H1 (cell line): Measurements from ENCODE around the gene LIN37. TPM values are rescaled to one million over a fixed set of nuclear protein-coding genes. Genes with fewer than 3 reads are reported as not detected.
A peak's percentile ranks its signal among the peaks of the same experiment; 100 is the strongest.

Experiments
- CTCF ChIA-PET: fragments of 300-600 bp; sonication (Branson Sonifier 250); formaldehyde crosslinking; loops from one replicate; lab custom pipeline; 2021; ENCODE audit not compliant: partially characterized antibody; lab: Charles Lee
- POLR2A ChIA-PET: fragments of 300-600 bp; sonication (Branson Sonifier 250); formaldehyde crosslinking; loops from one replicate; lab custom pipeline; 2021; ENCODE audit warnings: inconsistent platforms; ENCODE audit not compliant: partially characterized antibody; lab: Charles Lee
- DNase-seq, 2 experiments: peaks; one replicate each; pipeline versions ENCODE4 v3.0.0 to v3.0.0-alpha.2; 2010 to 2022; ENCODE audit warnings: low spot score in 2 of 2, low read depth in 1 of 2, mixed read lengths in 1 of 2
- FAIRE-seq: peaks from 2 replicates; lab custom pipeline; 2011; peaks lifted over from hg19 to GRCh38; lab: Jason Lieb, UNC
- H2AFZ ChIP-seq: 2 replicates; pipeline ENCODE4 v1.8.1; 2012; ENCODE audit warnings: low read length, inconsistent platforms
- H2AK5ac ChIP-seq: 2 replicates; pipeline ENCODE4 v1.6.1; 2013; ENCODE audit warnings: low read depth, low read length
- H2BK120ac ChIP-seq: replicated peaks from 2 replicates; pipeline ENCODE3; 2013; ENCODE audit warnings: low read depth, low read length, inconsistent platforms
- H2BK12ac ChIP-seq: 2 replicates; pipeline ENCODE4 v1.6.1; 2013; ENCODE audit warnings: low read depth, low read length
- H2BK15ac ChIP-seq: 2 replicates; pipeline ENCODE4 v1.6.1; 2013; ENCODE audit warnings: low read length
- H2BK20ac ChIP-seq: 2 replicates; pipeline ENCODE4 v1.6.1; 2013; ENCODE audit warnings: low read length
- H2BK5ac ChIP-seq: 2 replicates; pipeline ENCODE4 v1.6.1; 2013; ENCODE audit warnings: low read depth, low read length
- H3K14ac ChIP-seq: 2 replicates; pipeline ENCODE4 v1.6.1; 2013; ENCODE audit warnings: inconsistent platforms; ENCODE audit not compliant: insufficient read length
- H3K18ac ChIP-seq: 2 replicates; pipeline ENCODE4 v1.6.1; 2013; ENCODE audit warnings: low read length; ENCODE audit errors: extremely low read depth
- H3K23ac ChIP-seq: 2 replicates; pipeline ENCODE4 v1.6.1; 2013; ENCODE audit warnings: inconsistent platforms; ENCODE audit not compliant: insufficient read length
- H3K23me2 ChIP-seq: 2 replicates; pipeline ENCODE4 v1.6.1; 2013; ENCODE audit warnings: low read depth, low read length
- H3K27ac ChIP-seq: 2 replicates; pipeline ENCODE4 v1.6.1; 2011; ENCODE audit warnings: low read depth, low read length, inconsistent platforms
- H3K27me3 ChIP-seq, 4 experiments: replicated peaks in 1 of 4; 1 replicate in 1 of 4; 2 replicates in 3 of 4; pipeline versions ENCODE4 v1.6.1 to v1.8.1; 2011 to 2013; ENCODE audit warnings: low read length in 3 of 4, mild to moderate bottlenecking in 3 of 4, inconsistent platforms in 2 of 4, mixed read lengths in 2 of 4, moderate library complexity in 1 of 4; ENCODE audit not compliant: control insufficient read depth in 3 of 4, insufficient read depth in 3 of 4; ENCODE audit errors: extremely low read depth in 1 of 4
- H3K36me3 ChIP-seq, 4 experiments: 2 replicates each; pipeline versions ENCODE4 v1.6.1 to v1.8.1; 2011 to 2013; ENCODE audit warnings: mild to moderate bottlenecking in 4 of 4, low read length in 3 of 4, moderate library complexity in 2 of 4, control low read depth in 1 of 4, inconsistent platforms in 1 of 4; ENCODE audit not compliant: insufficient read depth in 4 of 4, control insufficient read depth in 2 of 4
- H3K4ac ChIP-seq: replicated peaks from 2 replicates; pipeline ENCODE3; 2013; ENCODE audit warnings: low read length, low read depth, mixed read lengths, inconsistent platforms; ENCODE audit not compliant: insufficient read length
- H3K4me1 ChIP-seq, 4 experiments: replicated peaks in 1 of 4; 1 replicate in 1 of 4; 2 replicates in 3 of 4; pipeline versions ENCODE4 v1.6.1 to v1.8.1; 2011 to 2013; ENCODE audit warnings: low read length in 3 of 4, inconsistent platforms in 2 of 4, mixed read lengths in 1 of 4; ENCODE audit not compliant: insufficient read depth in 4 of 4, control insufficient read depth in 3 of 4
- H3K4me2 ChIP-seq, 2 experiments: 2 replicates each; pipeline versions ENCODE4 v1.6.1 to v1.8.1; 2011 to 2013; ENCODE audit warnings: low read depth in 2 of 2, low read length in 2 of 2, control low read depth in 1 of 2, inconsistent platforms in 1 of 2, mild to moderate bottlenecking in 1 of 2; ENCODE audit not compliant: insufficient read depth in 1 of 2
- H3K4me3 ChIP-seq, 4 experiments: fragments of 200-600, 300-600 bp in 1 of 4; sonication (generic), shearing (Covaris generic), sonication (Bioruptor Twin) in 1 of 4; 2 replicates each; pipeline versions ENCODE4 v1.5.1 to v1.8.1; 2011 to 2016; ENCODE audit warnings: low read length in 4 of 4, low read depth in 3 of 4, control low read depth in 2 of 4, inconsistent platforms in 2 of 4, mild to moderate bottlenecking in 2 of 4, mixed read lengths in 1 of 4, moderate library complexity in 1 of 4; ENCODE audit not compliant: insufficient read depth in 2 of 4; ENCODE audit errors: extremely low read depth in 1 of 4
- H3K56ac ChIP-seq: replicated peaks from 2 replicates; pipeline ENCODE3; 2013; ENCODE audit warnings: low read depth, mild to moderate bottlenecking, mixed read lengths, low read length, inconsistent platforms; ENCODE audit not compliant: insufficient read length
- H3K79me1 ChIP-seq: 2 replicates; pipeline ENCODE4 v1.6.1; 2013; ENCODE audit warnings: low read depth, low read length, control low read depth
- H3K79me2 ChIP-seq, 2 experiments: 2 replicates each; pipeline versions ENCODE4 v1.6.1 to v1.8.1; 2012 to 2013; ENCODE audit warnings: low read length in 2 of 2, mild to moderate bottlenecking in 2 of 2, inconsistent platforms in 1 of 2; ENCODE audit not compliant: insufficient read depth in 2 of 2, control insufficient read depth in 1 of 2
- H3K9ac ChIP-seq, 4 experiments: replicated peaks in 1 of 4; 1 replicate in 1 of 4; 2 replicates in 3 of 4; pipeline versions ENCODE4 v1.6.1 to v1.8.1; 2011 to 2013; ENCODE audit warnings: low read depth in 3 of 4, low read length in 3 of 4, control low read depth in 2 of 4, mild to moderate bottlenecking in 2 of 4, moderate library complexity in 2 of 4, inconsistent platforms in 1 of 4; ENCODE audit errors: extremely low read depth in 1 of 4
- H3K9me3 ChIP-seq, 2 experiments: 2 replicates each; pipeline versions ENCODE4 v1.6.1 to v1.8.1; 2012 to 2013; ENCODE audit warnings: mild to moderate bottlenecking in 2 of 2, moderate library complexity in 2 of 2, control low read depth in 1 of 2, inconsistent platforms in 1 of 2, low read depth in 1 of 2, low read length in 1 of 2, mixed read lengths in 1 of 2; ENCODE audit not compliant: insufficient read depth in 2 of 2
- H4K20me1 ChIP-seq, 2 experiments: replicated peaks in 1 of 2; 2 replicates each; pipeline versions ENCODE3 to v1.8.1; 2011 to 2013; ENCODE audit warnings: inconsistent platforms in 2 of 2, low read length in 2 of 2, mild to moderate bottlenecking in 1 of 2; ENCODE audit not compliant: insufficient read depth in 2 of 2, control insufficient read depth in 1 of 2
- H4K5ac ChIP-seq: 2 replicates; pipeline ENCODE4 v1.6.1; 2013; ENCODE audit warnings: low read length, low read depth, mixed read lengths, inconsistent platforms; ENCODE audit not compliant: insufficient read length
- H4K8ac ChIP-seq: 2 replicates; pipeline ENCODE4 v1.8.0; 2013; ENCODE audit warnings: mild to moderate bottlenecking, moderate library complexity, low read length, inconsistent platforms; ENCODE audit not compliant: insufficient read depth; ENCODE audit errors: extremely low read depth
- H4K91ac ChIP-seq: replicated peaks from 2 replicates; pipeline ENCODE3; 2013; ENCODE audit warnings: low read length, mixed read lengths, inconsistent platforms; ENCODE audit not compliant: insufficient read length
- JUND ChIP-seq: IDR thresholded peaks from 2 replicates; pipeline ENCODE4 v1.6.1; 2011; ENCODE audit warnings: mild to moderate bottlenecking, improper control_type of control experiment, low read length
- NRF1 ChIP-seq: IDR thresholded peaks from 2 replicates; pipeline ENCODE4 v1.6.1; 2011; ENCODE audit warnings: mild to moderate bottlenecking, low read depth, low read length, improper control_type of control experiment
- PHF8 ChIP-seq: fragments of 200-600 bp; sonication (generic); conservative IDR thresholded peaks from 2 replicates; pipeline ENCODE4 v1.7.1; 2012; ENCODE audit warnings: low read depth, mild to moderate bottlenecking, inconsistent platforms, low read length, moderate library complexity
- POLR2AphosphoS5 ChIP-seq: IDR thresholded peaks from 2 replicates; pipeline ENCODE4 v1.6.1; 2011; ENCODE audit warnings: low read depth, low read length
- TAF1 ChIP-seq: IDR thresholded peaks from 2 replicates; pipeline ENCODE4 v1.6.1; 2011; ENCODE audit warnings: mild to moderate bottlenecking, low read depth, low read length
- WGBS, 2 experiments: shearing (Covaris generic) in 1 of 2; methylation state at CpG; one replicate each; pipeline versions ENCODE4 v1.1.6 to v1.1.7; 2013 to 2015; ENCODE audit warnings: low lambda C conversion rate in 2 of 2, mixed read lengths in 2 of 2, inconsistent platforms in 1 of 2, low coverage in 1 of 2, missing lambda C conversion rate in 1 of 2; ENCODE audit not compliant: insufficient replicate concordance in 2 of 2, insufficient coverage in 1 of 2, insufficient read length in 1 of 2; ENCODE audit errors: extremely low coverage in 1 of 2, missing lambda C conversion rate in 1 of 2; 5-methylcytosine and 5-hydroxymethylcytosine counted together
- polyA plus RNA-seq, 7 experiments: library from polyadenylated mRNA; depleted of rRNA in 3 of 7; stranded (reverse) in 5 of 7; unstranded in 2 of 7; fragments of >200 nt in 5 of 7; fragments of 200-250 nt in 2 of 7; gene quantifications; 1 replicate in 5 of 7; 2 replicates in 1 of 7; 4 replicates in 1 of 7; pipeline versions ENCODE4 v1.2.1 to v1.2.3, GENCODE V29; 2011 to 2013; ENCODE audit warnings: missing spikeins in 2 of 7, mixed read lengths in 2 of 7
- total RNA-seq: library from RNA; stranded (reverse); fragmentation: NEBNext Ultra II Directional; extraction: Animal tissue kit (Norgen Biotek cat#: 25700); gene quantifications from 2 replicates; pipeline ENCODE4 v1.2.1, GENCODE V29; 2021
- TF ChIP-seq, protein P1 (sequence below): IDR thresholded peaks from 2 replicates; pipeline ENCODE4 v1.6.1; 2012; ENCODE audit warnings: inconsistent platforms
- TF ChIP-seq, protein P2 (sequence below): IDR thresholded peaks from 2 replicates; pipeline ENCODE4 v1.6.1; 2012; ENCODE audit warnings: inconsistent platforms
- TF ChIP-seq, protein P3 (sequence below): IDR thresholded peaks from 2 replicates; pipeline ENCODE4 v1.6.1; 2011; ENCODE audit warnings: low read length, improper control_type of control experiment

LIN37 gene
- total and polyA plus RNA-seq, 2 of the 8 experiments (the other 6 are each of a cell fraction or from before 2014, with no cell fraction given): 3.8 to 9.8 TPM

DNA sequence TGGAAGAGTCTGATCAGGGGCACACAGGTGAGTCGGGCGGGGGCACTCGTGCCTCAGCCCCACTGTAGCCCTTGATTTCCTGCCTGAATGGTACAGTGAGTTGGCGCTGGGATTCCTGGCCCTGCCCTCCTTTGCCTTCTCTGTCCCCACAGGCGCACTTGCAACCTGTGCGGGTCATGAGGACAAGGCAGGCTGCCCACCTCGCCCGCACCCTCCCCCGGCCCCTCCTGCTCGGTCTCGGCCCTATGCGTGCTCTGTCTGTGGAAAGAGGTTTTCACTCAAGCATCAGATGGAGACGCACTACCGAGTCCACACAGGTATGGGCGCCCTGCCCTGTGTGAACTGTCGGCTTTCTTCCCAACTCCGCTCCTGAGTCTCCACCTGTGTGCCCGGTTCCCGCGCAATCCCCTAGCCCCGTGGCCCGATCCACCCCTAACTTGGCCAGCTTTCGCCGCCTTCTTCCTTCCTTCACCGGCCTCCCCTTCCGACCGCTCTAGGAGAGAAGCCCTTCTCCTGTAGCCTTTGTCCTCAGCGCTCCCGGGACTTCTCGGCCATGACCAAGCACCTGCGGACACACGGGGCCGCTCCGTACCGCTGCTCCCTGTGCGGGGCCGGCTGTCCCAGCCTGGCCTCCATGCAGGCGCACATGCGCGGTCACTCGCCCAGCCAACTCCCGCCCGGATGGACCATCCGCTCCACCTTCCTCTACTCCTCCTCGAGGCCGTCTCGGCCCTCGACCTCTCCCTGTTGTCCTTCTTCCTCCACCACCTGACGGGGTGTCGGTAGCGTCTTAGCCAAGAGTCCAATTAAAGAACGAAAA, 32.2 kb upstream of the LIN37 start:
- Histone ChIP-seq H3K18ac (peak overlapping the region; percentile 99), H3K79me2 (peaks cover 0 to 20% of the 10 kb centered on the region in 2 experiments; a peak in 3 of 4 replicates), H3K4me3 (peak overlapping the region; percentile 34 to 88 (median 82)), H3K23ac (no peak overlapping the region), H2BK120ac (peak overlapping the region; percentile 93), H4K8ac (peak overlapping the region; percentile 92), H3K27ac (peak overlapping the region; percentile 73; the same call in 1 of the 2 replicates), H3K4ac (peak overlapping the region; percentile 89), H3K9ac (peak overlapping the region; percentile 31 to 80 (median 62)), H3K14ac (no peak overlapping the region), H4K5ac (peak overlapping the region; percentile 94), H3K79me1 (peaks cover 8% of the 10 kb centered on the region; the same call in 1 of the 2 replicates), H3K4me2 (peak overlapping the region; percentile 84 to 92), H2AFZ (peak overlapping the region; percentile 25; the same call in 1 of the 2 replicates), H3K4me1 (peaks cover 0 to 28% (median 17%) of the 10 kb centered on the region in 4 experiments; a peak in 6 of 7 replicates), H3K56ac (peak overlapping the region; percentile 97), H2BK12ac (peak overlapping the region; percentile 89), H3K27me3 (no peaks in the 10 kb centered on the region), H2BK15ac (peak overlapping the region; percentile 88; the same call in 1 of the 2 replicates), H2BK5ac (peak overlapping the region; percentile 99), H2BK20ac (peak overlapping the region; percentile 48; the same call in 1 of the 2 replicates), H3K9me3 (no peaks in the 10 kb centered on the region), H3K23me2 (peaks cover 13% of the 10 kb centered on the region), H4K20me1 (peaks cover 12 to 13% of the 10 kb centered on the region in 2 experiments), H3K36me3 (peaks cover 0 to 10% (median under 1%) of the 10 kb centered on the region in 4 experiments; a peak in 4 of 8 replicates), H4K91ac (peak overlapping the region; percentile 81), H2AK5ac (no peak overlapping the region)
- DNase-seq (peak in 1 of 2 experiments; percentile 87), FAIRE-seq (no peak)
- POLR2A ChIA-PET: interaction anchor here (1.0 to 4.1 kb wide), 7 partner anchors 10 to 206 kb away, joined by 3 to 13 read pairs (median 4); partner anchors contain the start of gene HSPB6
- CTCF ChIA-PET: interaction anchor here (0.7 to 6.6 kb wide), 7 partner anchors 10 to 277 kb away, joined by 3 to 105 read pairs (median 6); partner anchors contain the start of gene ZBTB32
- WGBS, 2 experiments: 2% methylated on average over 47 of the region's 52 CpGs; no CpG with 5 or more reads in 1 of the 2 experiments
- TF ChIP-seq, protein P1, sequence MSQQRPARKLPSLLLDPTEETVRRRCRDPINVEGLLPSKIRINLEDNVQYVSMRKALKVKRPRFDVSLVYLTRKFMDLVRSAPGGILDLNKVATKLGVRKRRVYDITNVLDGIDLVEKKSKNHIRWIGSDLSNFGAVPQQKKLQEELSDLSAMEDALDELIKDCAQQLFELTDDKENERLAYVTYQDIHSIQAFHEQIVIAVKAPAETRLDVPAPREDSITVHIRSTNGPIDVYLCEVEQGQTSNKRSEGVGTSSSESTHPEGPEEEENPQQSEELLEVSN: peak; percentile 94
- TF ChIP-seq POLR2AphosphoS5 (peak; percentile 55; the same call in 1 of the 2 replicates), NRF1 (no peak; the same call in 1 of the 2 replicates), PHF8 (0 out of 2 replicates have a peak, but pooled peaks have one; percentile 19), JUND (no peak), TAF1 (0 out of 2 replicates have a peak, but pooled peaks have one; percentile 12)
- TF ChIP-seq, protein P2, sequence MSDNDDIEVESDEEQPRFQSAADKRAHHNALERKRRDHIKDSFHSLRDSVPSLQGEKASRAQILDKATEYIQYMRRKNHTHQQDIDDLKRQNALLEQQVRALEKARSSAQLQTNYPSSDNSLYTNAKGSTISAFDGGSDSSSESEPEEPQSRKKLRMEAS: peak; percentile 87
- TF ChIP-seq, protein P3, sequence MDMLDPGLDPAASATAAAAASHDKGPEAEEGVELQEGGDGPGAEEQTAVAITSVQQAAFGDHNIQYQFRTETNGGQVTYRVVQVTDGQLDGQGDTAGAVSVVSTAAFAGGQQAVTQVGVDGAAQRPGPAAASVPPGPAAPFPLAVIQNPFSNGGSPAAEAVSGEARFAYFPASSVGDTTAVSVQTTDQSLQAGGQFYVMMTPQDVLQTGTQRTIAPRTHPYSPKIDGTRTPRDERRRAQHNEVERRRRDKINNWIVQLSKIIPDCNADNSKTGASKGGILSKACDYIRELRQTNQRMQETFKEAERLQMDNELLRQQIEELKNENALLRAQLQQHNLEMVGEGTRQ: no peak
